ENCODE data around the gene FAM53A.

GRCh38 chr4:1628892-1629698 lies 55.0 kb downstream of the FAM53A start:
- TF ChIP-seq POLR2A (IDR thresholded peaks at IDR 0.05; ENCODE audit: low read length) (no peak), GATA1 (IDR thresholded peaks at IDR 0.05; ENCODE audit: low read depth, low read length) (no peak)

All from erythroblast (primary cell).